GM19395 (cell line): ENCODE data around the gene HEBP1.

Experiments used
- ATAC-seq: cut with Tn5 transposase; IDR thresholded peaks from one replicate; pipeline ENCODE4 v1.9.1; 2021; ENCODE audit warnings: mild to moderate bottlenecking, moderate library complexity; ENCODE audit not compliant: unreplicated experiment

HEBP1 gene

GRCh38 chr12:12954878-12955625 lies 45.0 kb downstream of the HEBP1 start:
- ATAC-seq = no peak

- no peak for ATAC-seq
Observed at GRCh38 chr12:12954356-12954755, 45.7 kb downstream of the HEBP1 start.

GRCh38 chr12:12952036-12952435 lies 48.0 kb downstream of the HEBP1 start, which contains the start of gene GPRC5D:
Gene GPRC5D, minus strand, starts transcription at chr12:12952170. Its CDS starts 1,786 bp downstream, at chr12:12950384.
- ATAC-seq = no peak

GRCh38 chr12:12951504-12951903 lies 48.6 kb downstream of the HEBP1 start:
- no peak for ATAC-seq

- ATAC-seq = no peak
Observed at GRCh38 chr12:12947902-12948301, 52.2 kb downstream of the HEBP1 start.

- no peak for ATAC-seq
Observed at GRCh38 chr12:12946686-12947355, 53.2 kb downstream of the HEBP1 start.

- ATAC-seq = no peak
Observed at GRCh38 chr12:12945591-12945990, 54.5 kb downstream of the HEBP1 start.

GRCh38 chr12:12943586-12944260 lies 56.3 kb downstream of the HEBP1 start:
- no peak for ATAC-seq

- ATAC-seq = no peak
Observed at GRCh38 chr12:12941450-12942350, 58.4 kb downstream of the HEBP1 start.

GRCh38 chr12:12939888-12940287 lies 60.2 kb downstream of the HEBP1 start:
- no peak for ATAC-seq

GRCh38 chr12:12938541-12938940 lies 61.5 kb downstream of the HEBP1 start:
- ATAC-seq = no peak

- ATAC-seq = no peak
Observed at GRCh38 chr12:12936983-12937491, 63.0 kb downstream of the HEBP1 start.

- no peak for ATAC-seq
Observed at GRCh38 chr12:12934556-12934955, 65.5 kb downstream of the HEBP1 start.

- no peak for ATAC-seq
Observed at GRCh38 chr12:12933742-12934141, 66.3 kb downstream of the HEBP1 start.

GRCh38 chr12:12930633-12931219 lies 69.3 kb downstream of the HEBP1 start:
- no peak for ATAC-seq

GRCh38 chr12:12929696-12930095 lies 70.4 kb downstream of the HEBP1 start:
- ATAC-seq = no peak

- ATAC-seq = no peak
Observed at GRCh38 chr12:12927211-12928079, 72.6 kb downstream of the HEBP1 start.

- no peak for ATAC-seq
Observed at GRCh38 chr12:12926571-12927071, 73.4 kb downstream of the HEBP1 start.

GRCh38 chr12:12925388-12925787 lies 74.7 kb downstream of the HEBP1 start:
- no peak for ATAC-seq
